Measurements from ENCODE around the gene ARHGAP42. TPM values are rescaled to one million over a fixed set of nuclear protein-coding genes. Genes with fewer than 3 reads are reported as not detected.

Gene ARHGAP42
- total and polyA plus RNA-seq, 2 of the 4 experiments (the other 2 are of a cell fraction) = 2.9 to 7.3 TPM

DNA sequence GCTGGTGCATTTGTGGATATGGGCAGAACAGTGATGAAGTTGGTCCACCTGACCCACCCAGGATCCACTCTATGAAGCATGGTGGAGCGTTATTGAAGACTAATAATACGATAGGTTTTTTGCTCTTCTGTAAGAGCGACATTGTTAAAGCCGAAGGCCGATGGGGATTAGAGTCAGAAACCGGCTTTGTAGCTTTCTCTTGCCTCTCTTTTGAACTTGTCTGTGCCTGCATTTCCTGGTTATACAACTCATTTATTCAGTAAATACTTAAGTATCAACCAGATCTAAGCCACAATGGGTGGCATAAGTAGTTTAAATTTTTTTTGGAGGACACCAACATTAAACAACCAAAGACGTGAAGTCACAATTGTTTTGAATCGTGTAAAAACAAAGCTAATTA, 93.4 kb downstream of the ARHGAP42 start:
- H3K36me3 ChIP-seq (ENCODE audit: control insufficient read depth, insufficient read depth, low read length) = no peaks in the 10 kb centered on the region
- H2BK15ac ChIP-seq (ENCODE audit: low read depth, low read length) = no peak overlapping the region
- H2BK120ac ChIP-seq (ENCODE audit: low read depth, low read length) = no peak overlapping the region
- POLR2A ChIA-PET (ENCODE audit: unreplicated experiment) = no interaction called here
- 0 out of 2 replicates have a peak, but pooled peaks cover 1% of the 10 kb centered on the region for H3K4me1 ChIP-seq (ENCODE audit: control insufficient read depth, insufficient read depth, low read length)
- H3K14ac ChIP-seq (replicated peaks; ENCODE audit: low read depth, low read length) = no peak overlapping the region
- no peak overlapping the region for H3K18ac ChIP-seq (ENCODE audit: low read depth, low read length)
- intact Hi-C loops (cut with micrococcal nuclease) = no loop called here
- dilution Hi-C loops (cut with HindIII; ENCODE audit: low sequenced_read_pairs, unreplicated experiment) = no loop called here
- in situ Hi-C loops (cut with MboI; ENCODE audit: low sequenced_read_pairs) = no loop called here
- DNase-seq = no peak
- H3K79me1 ChIP-seq (ENCODE audit: low read depth in 1 of 2, low read length in 2 of 2) = 0 out of 4 replicates have a peak, but pooled peaks cover 0 to 2% of the 10 kb centered on the region in 2 experiments
- H3K9me1 ChIP-seq (ENCODE audit: insufficient read depth, low read length) = peaks cover 2% of the 10 kb centered on the region; the same call in 1 of the 2 replicates
- H3K4me3 ChIP-seq (ENCODE audit: insufficient read depth, low read depth, low read length) = no peak overlapping the region
- no TSS peak for BruUV-seq (replicated peaks)
- no peak overlapping the region for H3K4me2 ChIP-seq (ENCODE audit: low read depth, low read length)
- H3K56ac ChIP-seq (ENCODE audit: extremely low read depth, insufficient read depth, low read length) = no peak overlapping the region
- no peak for ATAC-seq (ENCODE audit: low read depth)
- CTCF ChIA-PET = no interaction called here
- no peak overlapping the region for H2BK20ac ChIP-seq (ENCODE audit: low read depth, low read length)
- H2AK5ac ChIP-seq (ENCODE audit: low read depth, low read length) = no peak overlapping the region
- H2AFZ ChIP-seq (replicated peaks; ENCODE audit: low read length, poor library complexity) = no peak overlapping the region
- H3K23ac ChIP-seq (ENCODE audit: low read depth, low read length) = no peak overlapping the region
- no peak overlapping the region for H3K27ac ChIP-seq (ENCODE audit: insufficient read depth, low read length)
- H2BK5ac ChIP-seq (ENCODE audit: low read depth, low read length, poor library complexity, severe bottlenecking) = no peak overlapping the region
- no peak overlapping the region for H3K4ac ChIP-seq (ENCODE audit: low read depth, low read length)
- no peak overlapping the region for H4K91ac ChIP-seq (ENCODE audit: insufficient read depth, low read depth, low read length)
- no peaks in the 10 kb centered on the region for H3K27me3 ChIP-seq (ENCODE audit: control insufficient read depth, insufficient read depth, low read length)
- TF ChIP-seq, protein P1, sequence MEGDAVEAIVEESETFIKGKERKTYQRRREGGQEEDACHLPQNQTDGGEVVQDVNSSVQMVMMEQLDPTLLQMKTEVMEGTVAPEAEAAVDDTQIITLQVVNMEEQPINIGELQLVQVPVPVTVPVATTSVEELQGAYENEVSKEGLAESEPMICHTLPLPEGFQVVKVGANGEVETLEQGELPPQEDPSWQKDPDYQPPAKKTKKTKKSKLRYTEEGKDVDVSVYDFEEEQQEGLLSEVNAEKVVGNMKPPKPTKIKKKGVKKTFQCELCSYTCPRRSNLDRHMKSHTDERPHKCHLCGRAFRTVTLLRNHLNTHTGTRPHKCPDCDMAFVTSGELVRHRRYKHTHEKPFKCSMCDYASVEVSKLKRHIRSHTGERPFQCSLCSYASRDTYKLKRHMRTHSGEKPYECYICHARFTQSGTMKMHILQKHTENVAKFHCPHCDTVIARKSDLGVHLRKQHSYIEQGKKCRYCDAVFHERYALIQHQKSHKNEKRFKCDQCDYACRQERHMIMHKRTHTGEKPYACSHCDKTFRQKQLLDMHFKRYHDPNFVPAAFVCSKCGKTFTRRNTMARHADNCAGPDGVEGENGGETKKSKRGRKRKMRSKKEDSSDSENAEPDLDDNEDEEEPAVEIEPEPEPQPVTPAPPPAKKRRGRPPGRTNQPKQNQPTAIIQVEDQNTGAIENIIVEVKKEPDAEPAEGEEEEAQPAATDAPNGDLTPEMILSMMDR (conservative IDR thresholded peaks at IDR 0.05; ENCODE audit: low read depth, low read length) = no peak
- TF ChIP-seq SMC3 (IDR thresholded peaks at IDR 0.05; ENCODE audit: low read depth, low read length) (no peak), RAD21 (IDR thresholded peaks at IDR 0.05; ENCODE audit: low read length) (no peak), MAFK (IDR thresholded peaks at IDR 0.05; ENCODE audit: low read depth, low read length) (no peak), CEBPB (IDR thresholded peaks at IDR 0.05; ENCODE audit: low read depth, low read length) (no peak), FOS (IDR thresholded peaks at IDR 0.05; ENCODE audit: low read depth, low read length) (no peak), RCOR1 (IDR thresholded peaks at IDR 0.05; ENCODE audit: insufficient replicate concordance, low read length) (no peak), MXI1 (IDR thresholded peaks at IDR 0.05; ENCODE audit: borderline replicate concordance, low read depth, low read length) (no peak), MAZ (IDR thresholded peaks at IDR 0.05; ENCODE audit: borderline replicate concordance, low read depth, low read length) (no peak), POLR2A (IDR thresholded peaks at IDR 0.05; ENCODE audit: low read depth, low read length) (no peak), ELK1 (IDR thresholded peaks at IDR 0.05; ENCODE audit: borderline replicate concordance, low read depth, low read length) (no peak), NFE2L2 (IDR thresholded peaks at IDR 0.05; ENCODE audit: low read depth, low read length) (no peak), RFX5 (IDR thresholded peaks at IDR 0.05; ENCODE audit: low read depth, low read length) (no peak), CHD1 (IDR thresholded peaks at IDR 0.05; ENCODE audit: low read depth, low read length) (no peak), BHLHE40 (IDR thresholded peaks at IDR 0.05; ENCODE audit: low read depth, low read length) (no peak)
- TF ChIP-seq, protein P2, sequence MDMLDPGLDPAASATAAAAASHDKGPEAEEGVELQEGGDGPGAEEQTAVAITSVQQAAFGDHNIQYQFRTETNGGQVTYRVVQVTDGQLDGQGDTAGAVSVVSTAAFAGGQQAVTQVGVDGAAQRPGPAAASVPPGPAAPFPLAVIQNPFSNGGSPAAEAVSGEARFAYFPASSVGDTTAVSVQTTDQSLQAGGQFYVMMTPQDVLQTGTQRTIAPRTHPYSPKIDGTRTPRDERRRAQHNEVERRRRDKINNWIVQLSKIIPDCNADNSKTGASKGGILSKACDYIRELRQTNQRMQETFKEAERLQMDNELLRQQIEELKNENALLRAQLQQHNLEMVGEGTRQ (IDR thresholded peaks at IDR 0.05; ENCODE audit: low read depth, low read length) = no peak
- no peak overlapping the region for H2AK9ac ChIP-seq (replicated peaks; ENCODE audit: low read depth, low read length, poor library complexity)
- no peak overlapping the region for H4K5ac ChIP-seq (ENCODE audit: low read depth, low read length)
- H3K9ac ChIP-seq (ENCODE audit: low read depth, low read length) = no peak overlapping the region
- WGBS, 2 experiments (ENCODE audit: extremely low coverage in 2 of 2, insufficient read length in 1 of 2) = 100% methylated on average over 2 of the region's 8 CpGs; no CpG with 5 or more reads in 1 of the 2 experiments
- no peaks in the 10 kb centered on the region for H4K20me1 ChIP-seq (ENCODE audit: insufficient read depth, low read length)
- H3K9me3 ChIP-seq (ENCODE audit: control insufficient read depth, insufficient read depth, low read length) = no peaks in the 10 kb centered on the region
- no peak overlapping the region for H4K8ac ChIP-seq (ENCODE audit: low read depth in 2 of 2, low read length in 2 of 2)

All from IMR-90 (cell line).